Measurements from ENCODE around the gene ARPC3. TPM values are rescaled to one million over a fixed set of nuclear protein-coding genes. Genes with fewer than 3 reads are reported as not detected.
"Not testable (repeated sequence)": the region's sequence is repeated elsewhere in the genome, so short reads cannot be mapped to it uniquely, and the experiment has no call there.

Gene ARPC3
- total RNA-seq, 1 experiment from 2014 or later = 115 TPM

DNA sequence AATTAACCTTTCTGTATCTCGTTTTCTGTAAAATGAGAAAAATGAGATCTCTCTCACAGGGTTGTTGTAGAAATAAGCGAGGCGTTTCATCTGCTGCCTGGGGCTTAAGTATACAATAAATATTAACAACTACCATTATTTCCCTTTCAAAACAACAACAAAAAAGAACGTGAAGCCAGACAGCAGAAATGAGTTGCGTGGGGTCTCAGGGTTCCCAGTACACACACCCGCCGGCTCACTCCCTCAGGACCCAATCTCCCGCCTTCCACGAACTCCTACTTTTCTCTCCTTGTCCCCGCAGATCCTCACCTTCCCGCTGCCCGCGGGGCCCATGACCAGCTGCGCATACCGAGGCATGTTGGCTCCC is 17.7 kb upstream of the ARPC3 start (continued):
- TF ChIP-seq TCF7L2 (IDR thresholded peaks at IDR 0.05; ENCODE audit: borderline replicate concordance, extremely low read depth, insufficient read depth, insufficient read length) (no peak), SP1 (IDR thresholded peaks at IDR 0.05; ENCODE audit: low read depth) (no peak), POLR2AphosphoS5 (IDR thresholded peaks at IDR 0.05; ENCODE audit: low read depth, low read length) (no peak), CEBPB (IDR thresholded peaks at IDR 0.05; ENCODE audit: low read depth) (no peak), EZH2 (IDR thresholded peaks at IDR 0.05) (no peak), SIN3A (IDR thresholded peaks at IDR 0.05; ENCODE audit: low read depth) (no peak), CBX3 (IDR thresholded peaks at IDR 0.05; ENCODE audit: low read depth) (no peak), ZFX (IDR thresholded peaks at IDR 0.05) (no peak), JUND (IDR thresholded peaks at IDR 0.05) (no peak)
- TF ChIP-seq, protein P1, sequence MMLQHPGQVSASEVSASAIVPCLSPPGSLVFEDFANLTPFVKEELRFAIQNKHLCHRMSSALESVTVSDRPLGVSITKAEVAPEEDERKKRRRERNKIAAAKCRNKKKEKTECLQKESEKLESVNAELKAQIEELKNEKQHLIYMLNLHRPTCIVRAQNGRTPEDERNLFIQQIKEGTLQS (IDR thresholded peaks at IDR 0.05) = no peak

DNA sequence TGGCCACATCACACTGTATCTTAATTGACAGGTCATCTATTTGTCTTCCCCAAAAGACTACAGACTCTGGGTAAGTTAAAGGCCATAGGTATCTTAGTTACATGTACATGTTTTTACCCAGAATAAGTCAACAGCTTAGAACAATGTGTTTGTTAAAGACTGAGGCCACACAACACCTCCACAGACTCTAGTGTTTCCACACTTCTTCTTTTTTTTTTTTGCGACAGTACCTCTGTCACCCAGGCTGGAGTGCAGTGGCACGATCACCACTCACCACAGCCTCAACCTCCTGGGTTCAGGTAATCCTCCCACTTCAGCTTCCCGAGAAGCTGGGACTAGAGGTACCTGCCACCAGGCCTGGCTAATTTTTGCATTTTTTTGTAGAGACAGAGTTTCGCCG is 16.7 kb upstream of the ARPC3 start:
- no peak overlapping the region for H2AFZ ChIP-seq (ENCODE audit: low read depth, low read length, poor library complexity, severe bottlenecking)
- intact Hi-C loops (cut with micrococcal nuclease) = no loop called here
- H3K27ac ChIP-seq (ENCODE audit: low read depth, low read length) = no peak overlapping the region
- DNase-seq (ENCODE audit: low read depth, low spot score) (no peak), ATAC-seq (no peak)
- H3K9ac ChIP-seq (ENCODE audit: low read length) = peak overlapping the region; percentile 80
- TF ChIP-seq, protein P1 (IDR thresholded peaks at IDR 0.05) = no peak
- TF ChIP-seq ELF1 (IDR thresholded peaks at IDR 0.05; ENCODE audit: borderline replicate concordance, low read depth) = no peak
- TF ChIP-seq TCF7L2 (IDR thresholded peaks at IDR 0.05; ENCODE audit: borderline replicate concordance, extremely low read depth, insufficient read depth, insufficient read length) = no peak
- no peak for TF ChIP-seq ZFX (IDR thresholded peaks at IDR 0.05)
- no peak for TF ChIP-seq POLR2A (IDR thresholded peaks at IDR 0.05; ENCODE audit: borderline replicate concordance, extremely low read depth, insufficient read depth, insufficient read length)
- no peak for TF ChIP-seq JUND (IDR thresholded peaks at IDR 0.05)
- TF ChIP-seq, protein P2, sequence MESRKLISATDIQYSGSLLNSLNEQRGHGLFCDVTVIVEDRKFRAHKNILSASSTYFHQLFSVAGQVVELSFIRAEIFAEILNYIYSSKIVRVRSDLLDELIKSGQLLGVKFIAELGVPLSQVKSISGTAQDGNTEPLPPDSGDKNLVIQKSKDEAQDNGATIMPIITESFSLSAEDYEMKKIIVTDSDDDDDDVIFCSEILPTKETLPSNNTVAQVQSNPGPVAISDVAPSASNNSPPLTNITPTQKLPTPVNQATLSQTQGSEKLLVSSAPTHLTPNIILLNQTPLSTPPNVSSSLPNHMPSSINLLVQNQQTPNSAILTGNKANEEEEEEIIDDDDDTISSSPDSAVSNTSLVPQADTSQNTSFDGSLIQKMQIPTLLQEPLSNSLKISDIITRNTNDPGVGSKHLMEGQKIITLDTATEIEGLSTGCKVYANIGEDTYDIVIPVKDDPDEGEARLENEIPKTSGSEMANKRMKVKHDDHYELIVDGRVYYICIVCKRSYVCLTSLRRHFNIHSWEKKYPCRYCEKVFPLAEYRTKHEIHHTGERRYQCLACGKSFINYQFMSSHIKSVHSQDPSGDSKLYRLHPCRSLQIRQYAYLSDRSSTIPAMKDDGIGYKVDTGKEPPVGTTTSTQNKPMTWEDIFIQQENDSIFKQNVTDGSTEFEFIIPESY (IDR thresholded peaks at IDR 0.05; ENCODE audit: extremely low read depth, insufficient replicate concordance, low read length) = no peak
- ChIA-PET POLR2A (no interaction called here), CTCF (interaction anchor here (3.1 kb wide), 1 partner anchor 135 kb away, joined by 57 read pairs; no protein-coding TSS in a partner anchor), RAD21 (ENCODE audit: low non-redundant PET in 1 of 2, low total read pairs in 2 of 2, uncharacterized antibody in 2 of 2, unreplicated experiment in 2 of 2) (interaction anchor here in 1 of 2 experiments (1.3 kb wide), 1 partner anchor 17 kb away, joined by 4 read pairs; the partner anchor contains the start of gene ARPC3)
- no peaks in the 10 kb centered on the region for H4K20me1 ChIP-seq (ENCODE audit: insufficient read depth)
- H3K4me3 ChIP-seq (replicated peaks in 1 of 2; ENCODE audit: low read depth in 1 of 2, low read length in 2 of 2) = peak overlapping the region; percentile 85 to 86
- no peaks in the 10 kb centered on the region for H3K9me3 ChIP-seq (ENCODE audit: control insufficient read depth in 1 of 2, insufficient read depth in 1 of 2, low read depth in 1 of 2, low read length in 2 of 2)
- H3K79me2 ChIP-seq (ENCODE audit: insufficient read depth, low read length) = peaks cover 28% of the 10 kb centered on the region
- no peaks in the 10 kb centered on the region for H3K27me3 ChIP-seq (ENCODE audit: insufficient read depth, low read length)
- H3K9me2 ChIP-seq (ENCODE audit: insufficient read depth) = no peaks in the 10 kb centered on the region
- BruUV-seq (replicated peaks) = no TSS peak
- H3K4me1 ChIP-seq (ENCODE audit: control insufficient read depth in 1 of 2, insufficient read depth in 2 of 2, low read length in 2 of 2) = peaks cover 12 to 25% of the 10 kb centered on the region in 2 experiments
- peaks cover 5 to 20% of the 10 kb centered on the region in 2 experiments; a peak in 2 of 4 replicates for H3K36me3 ChIP-seq (ENCODE audit: control insufficient read depth in 1 of 2, insufficient read depth in 2 of 2, low read length in 2 of 2)
- H3K4me2 ChIP-seq (ENCODE audit: low read length) = peak overlapping the region; percentile 83

DNA sequence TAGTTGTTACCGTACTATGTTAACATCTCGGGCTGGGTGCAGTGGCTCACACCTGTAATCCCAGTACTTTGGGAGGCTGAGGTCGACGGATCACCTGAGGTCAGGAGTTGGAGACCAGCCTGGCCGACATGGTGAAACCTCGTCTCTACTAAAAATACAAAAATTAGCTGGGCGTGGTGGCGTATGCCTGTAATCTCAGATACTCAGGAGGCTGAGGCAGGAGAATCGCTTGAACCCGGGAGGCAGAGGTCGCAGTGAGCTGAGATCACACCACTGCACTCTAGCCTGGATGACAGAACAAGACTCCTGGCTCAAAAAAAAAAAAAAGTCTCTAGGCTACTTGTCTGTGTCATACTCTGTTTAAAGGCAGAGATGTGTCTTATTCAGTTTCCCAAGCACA is 15.6 kb upstream of the ARPC3 start:
- Histone ChIP-seq H3K79me2 (ENCODE audit: insufficient read depth, low read length) (peaks cover 33% of the 10 kb centered on the region), H3K4me1 (ENCODE audit: control insufficient read depth in 1 of 2, insufficient read depth in 2 of 2, low read length in 2 of 2) (peaks cover 12 to 25% of the 10 kb centered on the region in 2 experiments), H3K36me3 (ENCODE audit: control insufficient read depth in 1 of 2, insufficient read depth in 2 of 2, low read length in 2 of 2) (peaks cover 5 to 20% of the 10 kb centered on the region in 2 experiments; a peak in 2 of 4 replicates)
- H4K20me1 ChIP-seq (ENCODE audit: insufficient read depth); intact Hi-C loops (cut with micrococcal nuclease); H3K9me3 ChIP-seq (ENCODE audit: control insufficient read depth in 1 of 2, insufficient read depth in 1 of 2, low read depth in 1 of 2, low read length in 2 of 2); H3K9me2 ChIP-seq (ENCODE audit: insufficient read depth); BruUV-seq (replicated peaks); H3K4me3 ChIP-seq (replicated peaks in 1 of 2; ENCODE audit: low read depth in 1 of 2, low read length in 2 of 2); H3K4me2 ChIP-seq (ENCODE audit: low read length); CTCF ChIA-PET; DNase-seq (ENCODE audit: low read depth, low spot score); POLR2A ChIA-PET; RAD21 ChIA-PET (ENCODE audit: low non-redundant PET in 1 of 2, low total read pairs in 2 of 2, uncharacterized antibody in 2 of 2, unreplicated experiment in 2 of 2); H3K9ac ChIP-seq (ENCODE audit: low read length); ATAC-seq; H3K27me3 ChIP-seq (ENCODE audit: insufficient read depth, low read length); H2AFZ ChIP-seq (ENCODE audit: low read depth, low read length, poor library complexity, severe bottlenecking); H3K27ac ChIP-seq (ENCODE audit: low read depth, low read length): not testable (repeated sequence)
